ENCODE results near the gene PPT2.

Gene PPT2

GRCh38 chr6:32153564-32154513 is at the start of gene PPT2:
TSS of gene PPT2 (plus strand) at chr6:32154141. CDS start at chr6:32154595, 454 bp downstream.
- peak; percentile 96 for DNase-seq

GRCh38 chr6:32105433-32105832 is 48.5 kb upstream of the PPT2 start:
- peak; percentile 68 for DNase-seq

- peak; percentile 86 for DNase-seq
Measured at GRCh38 chr6:32107406-32107805, 46.5 kb upstream of the PPT2 start.

GRCh38 chr6:32108094-32108627 is 45.8 kb upstream of the PPT2 start:
- DNase-seq: peak; percentile 74

GRCh38 chr6:32108727-32109113 is 45.2 kb upstream of the PPT2 start:
- DNase-seq: no peak

- peak; percentile 65 for DNase-seq
Measured at GRCh38 chr6:32109114-32109764, 44.7 kb upstream of the PPT2 start, which contains the start of gene TNXB. TSS of gene TNXB (minus strand) at chr6:32109338. CDS start at chr6:32098198, 11,140 bp downstream.

GRCh38 chr6:32109765-32110160 is 44.2 kb upstream of the PPT2 start:
- DNase-seq: no peak

- DNase-seq: no peak
Measured at GRCh38 chr6:32110632-32111031, 43.3 kb upstream of the PPT2 start.

GRCh38 chr6:32111424-32112066 is 42.4 kb upstream of the PPT2 start:
- DNase-seq: no peak

- DNase-seq: no peak
Measured at GRCh38 chr6:32112431-32112980, 41.4 kb upstream of the PPT2 start.

- DNase-seq: peak; percentile 35
Measured at GRCh38 chr6:32113386-32114352, 40.3 kb upstream of the PPT2 start.

- DNase-seq: no peak
Measured at GRCh38 chr6:32114796-32115195, 39.1 kb upstream of the PPT2 start.

GRCh38 chr6:32115623-32116022 is 38.3 kb upstream of the PPT2 start:
- no peak for DNase-seq

GRCh38 chr6:32116674-32117073 is 37.3 kb upstream of the PPT2 start:
- DNase-seq: peak; percentile 74

- no peak for DNase-seq
Measured at GRCh38 chr6:32117461-32117860, 36.5 kb upstream of the PPT2 start.

GRCh38 chr6:32118782-32119628 is 34.9 kb upstream of the PPT2 start:
- DNase-seq: peak; percentile 89

GRCh38 chr6:32120573-32121059 is 33.3 kb upstream of the PPT2 start:
- DNase-seq: no peak

- DNase-seq: no peak
Measured at GRCh38 chr6:32123681-32124080, 30.3 kb upstream of the PPT2 start.

- DNase-seq: no peak
Measured at GRCh38 chr6:32126880-32127279, 27.1 kb upstream of the PPT2 start.

- DNase-seq: no peak
Measured at GRCh38 chr6:32127409-32127716, 26.6 kb upstream of the PPT2 start.
